Endothelial cell (in vitro differentiated cells): ENCODE results near the gene SMIM28. TPM values are rescaled to one million over a fixed set of nuclear protein-coding genes. Genes with fewer than 3 reads are reported as not detected.

Experiments
- DNase-seq: peaks from one replicate; pipeline ENCODE4 v3.0.0; 2021; ENCODE audit warnings: low spot score
- H3K27ac Mint-ChIP-seq: one replicate; pipeline ENCODE4 v1.8.0; 2021; ENCODE audit warnings: mixed read lengths, inconsistent platforms; ENCODE audit not compliant: unreplicated experiment
- H3K27me3 Mint-ChIP-seq: one replicate; pipeline ENCODE4 v1.8.0; 2021; ENCODE audit warnings: mild to moderate bottlenecking, moderate library complexity, mixed read lengths, inconsistent platforms; ENCODE audit not compliant: unreplicated experiment
- H3K36me3 Mint-ChIP-seq: one replicate; pipeline ENCODE4 v1.8.0; 2021; ENCODE audit warnings: mild to moderate bottlenecking, low read depth, mixed read lengths, inconsistent platforms; ENCODE audit not compliant: unreplicated experiment
- H3K4me1 Mint-ChIP-seq: one replicate; pipeline ENCODE4 v1.8.0; 2021; ENCODE audit warnings: mild to moderate bottlenecking, mixed read lengths, inconsistent platforms; ENCODE audit not compliant: unreplicated experiment
- H3K4me3 Mint-ChIP-seq: one replicate; pipeline ENCODE4 v1.8.0; 2021; ENCODE audit warnings: mild to moderate bottlenecking, mixed read lengths, inconsistent platforms; ENCODE audit not compliant: unreplicated experiment
- H3K9me3 Mint-ChIP-seq: one replicate; pipeline ENCODE4 v1.8.0; 2021; ENCODE audit warnings: mixed read lengths, inconsistent platforms; ENCODE audit not compliant: unreplicated experiment
- CTCF ChIP-seq: fragments of 200-600 bp; sonication (generic); IDR thresholded peaks from one replicate; pipeline ENCODE4 v1.5.0; 2021; ENCODE audit warnings: antibody characterized with exemption; ENCODE audit not compliant: unreplicated experiment
- total RNA-seq: library from RNA; stranded (reverse); fragmentation: NEBNext Ultra II Directional; extraction: Animal tissue kit (Norgen Biotek cat#: 25700); gene quantifications from one replicate; pipeline ENCODE4 v1.2.1, GENCODE V29; 2021; ENCODE audit not compliant: unreplicated experiment

Gene SMIM28
- total RNA-seq, 1 donor from 2014 or later = not detected

GRCh38 chr6:138397128-138398122 is 19.7 kb downstream of the SMIM28 start:
- no peaks in the 10 kb centered on the region for H3K4me1 Mint-ChIP-seq
- no peak overlapping the region for H3K4me3 Mint-ChIP-seq
- no peak for DNase-seq
- TF ChIP-seq CTCF = no peak
- peaks cover 3% of the 10 kb centered on the region for H3K27me3 Mint-ChIP-seq
- H3K36me3 Mint-ChIP-seq = no peaks in the 10 kb centered on the region
- H3K27ac Mint-ChIP-seq = no peak overlapping the region
- H3K9me3 Mint-ChIP-seq = no peaks in the 10 kb centered on the region

GRCh38 chr6:138400326-138400725 is 22.6 kb downstream of the SMIM28 start:
- H3K9me3 Mint-ChIP-seq = no peaks in the 10 kb centered on the region
- no peak for TF ChIP-seq CTCF
- H3K4me3 Mint-ChIP-seq = no peak overlapping the region
- H3K27ac Mint-ChIP-seq = no peak overlapping the region
- H3K27me3 Mint-ChIP-seq = peaks cover 3% of the 10 kb centered on the region
- H3K4me1 Mint-ChIP-seq = no peaks in the 10 kb centered on the region
- peaks cover under 1% of the 10 kb centered on the region for H3K36me3 Mint-ChIP-seq
- DNase-seq = no peak

- peaks cover 6% of the 10 kb centered on the region for H3K36me3 Mint-ChIP-seq
- peaks cover 4% of the 10 kb centered on the region for H3K4me1 Mint-ChIP-seq
- no peak for TF ChIP-seq CTCF
- no peak for DNase-seq
- H3K27me3 Mint-ChIP-seq = peaks cover 7% of the 10 kb centered on the region
- no peaks in the 10 kb centered on the region for H3K9me3 Mint-ChIP-seq
- H3K4me3 Mint-ChIP-seq = no peak overlapping the region
- H3K27ac Mint-ChIP-seq = no peak overlapping the region
Observed at GRCh38 chr6:138401960-138402837, 24.5 kb downstream of the SMIM28 start.

GRCh38 chr6:138402838-138403187 is 25.1 kb downstream of the SMIM28 start:
- no peak for DNase-seq
- TF ChIP-seq CTCF = no peak
- peaks cover 10% of the 10 kb centered on the region for H3K36me3 Mint-ChIP-seq
- H3K27ac Mint-ChIP-seq = no peak overlapping the region
- H3K9me3 Mint-ChIP-seq = no peaks in the 10 kb centered on the region
- H3K27me3 Mint-ChIP-seq = peaks cover 7% of the 10 kb centered on the region
- H3K4me1 Mint-ChIP-seq = peaks cover 4% of the 10 kb centered on the region
- no peak overlapping the region for H3K4me3 Mint-ChIP-seq
